GM23338 (cell line): ENCODE results near the gene CABLES2. TPM values are rescaled to one million over a fixed set of nuclear protein-coding genes. Genes with fewer than 3 reads are reported as not detected.

Experiments used
- ATAC-seq: fragments of 200-7000 bp; cut with Tn5 transposase; 3 replicates; pipeline ENCODE4 v1.9.1; 2020
- DNase-seq: peaks from one replicate; pipeline ENCODE4 v3.0.0-alpha.2; 2015; ENCODE audit warnings: low spot score
- H2AFZ ChIP-seq: fragments of 200-600 bp; sonication (generic); 2 replicates; pipeline ENCODE4 v1.8.0; 2016; ENCODE audit warnings: antibody characterized with exemption, mild to moderate bottlenecking, moderate library complexity
- H3F3A ChIP-seq: fragments of 200-600 bp; sonication (generic); replicated peaks from 2 replicates; pipeline ENCODE4 v1.8.0; 2017; ENCODE audit warnings: antibody characterized with exemption, mixed run types, low read depth
- H3K27ac ChIP-seq: fragments of 200-600 bp; sonication (generic); 2 replicates; pipeline ENCODE4 v1.6.1; 2016; ENCODE audit warnings: low read depth
- H3K27me3 ChIP-seq: fragments of 200-600 bp; sonication (generic); 2 replicates; pipeline ENCODE4 v1.8.0; 2016; ENCODE audit warnings: mild to moderate bottlenecking, mixed run types, moderate library complexity; ENCODE audit not compliant: insufficient read depth
- H3K36me3 ChIP-seq: fragments of 200-600 bp; sonication (generic); 2 replicates; pipeline ENCODE4 v1.8.0; 2016; ENCODE audit warnings: mild to moderate bottlenecking; ENCODE audit not compliant: insufficient read depth
- H3K4me1 ChIP-seq: fragments of 200-600 bp; sonication (generic); 2 replicates; pipeline ENCODE4 v1.8.0; 2016; ENCODE audit warnings: mild to moderate bottlenecking, moderate library complexity; ENCODE audit not compliant: insufficient read depth
- H3K4me2 ChIP-seq: fragments of 200-600 bp; sonication (generic); 2 replicates; pipeline ENCODE4 v1.7.1; 2017; ENCODE audit warnings: mixed run types
- H3K4me3 ChIP-seq: fragments of 200-600 bp; sonication (generic); 2 replicates; pipeline ENCODE4 v1.6.1; 2016; ENCODE audit warnings: mixed run types
- H3K79me2 ChIP-seq: fragments of 200-600 bp; sonication (generic); replicated peaks from 2 replicates; pipeline ENCODE4 v1.8.0; 2017; ENCODE audit warnings: mild to moderate bottlenecking; ENCODE audit not compliant: insufficient read depth
- H3K9me2 ChIP-seq: fragments of 200-600 bp; sonication (generic); 2 replicates; pipeline ENCODE4 v1.8.0; 2017; ENCODE audit not compliant: insufficient read depth
- H4K20me1 ChIP-seq: fragments of 200-600 bp; sonication (generic); replicated peaks from 2 replicates; pipeline ENCODE4 v1.8.0; 2017; ENCODE audit warnings: mild to moderate bottlenecking; ENCODE audit not compliant: insufficient read depth
- H3K27ac Mint-ChIP-seq: 2 replicates; pipeline ENCODE4 v1.8.0; 2020; ENCODE audit warnings: inconsistent platforms, mild to moderate bottlenecking, moderate library complexity, mixed read lengths
- H3K27me3 Mint-ChIP-seq: 3 replicates; pipeline ENCODE4 v1.8.0; 2022; ENCODE audit warnings: low read depth, mild to moderate bottlenecking, moderate library complexity, mixed read lengths, inconsistent platforms; ENCODE audit not compliant: insufficient read depth, poor library complexity
- H3K36me3 Mint-ChIP-seq: 3 replicates; pipeline ENCODE4 v1.8.0; 2021; ENCODE audit warnings: low read depth, mild to moderate bottlenecking, inconsistent platforms, moderate library complexity, mixed read lengths
- H3K4me1 Mint-ChIP-seq: 3 replicates; pipeline ENCODE4 v1.8.0; 2020; ENCODE audit warnings: mild to moderate bottlenecking, inconsistent platforms, mixed read lengths
- H3K4me3 Mint-ChIP-seq: 3 replicates; pipeline ENCODE4 v1.8.0; 2021; ENCODE audit warnings: moderate library complexity, mild to moderate bottlenecking, inconsistent platforms, mixed read lengths
- H3K9me3 Mint-ChIP-seq: 3 replicates; pipeline ENCODE4 v1.8.0; 2020; ENCODE audit warnings: moderate library complexity, mild to moderate bottlenecking, inconsistent platforms, mixed read lengths
- CREB1 ChIP-seq: fragments of 250-450 bp; sonication (Bioruptor Pico); IDR thresholded peaks from 2 replicates; pipeline ENCODE4 v1.5.0; 2020; ENCODE audit warnings: low read depth, mild to moderate bottlenecking, moderate library complexity
- ETS1 ChIP-seq: IDR thresholded peaks from 2 replicates; pipeline ENCODE4 v1.6.1; 2016; ENCODE audit warnings: antibody characterized with exemption
- EZH2 ChIP-seq: fragments of 200-600 bp; sonication (generic); IDR thresholded peaks from one replicate; pipeline ENCODE4 v1.8.0; 2017; ENCODE audit warnings: antibody characterized with exemption, mild to moderate bottlenecking, low read depth; ENCODE audit not compliant: unreplicated experiment
- JUNB ChIP-seq: IDR thresholded peaks from one replicate; pipeline ENCODE4 v1.6.1; 2016; ENCODE audit warnings: antibody characterized with exemption; ENCODE audit not compliant: unreplicated experiment
- NANOG ChIP-seq: IDR thresholded peaks from 2 replicates; pipeline ENCODE4 v1.6.1; 2016; ENCODE audit warnings: antibody characterized with exemption, borderline replicate concordance
- POLR2AphosphoS5 ChIP-seq: IDR thresholded peaks from 2 replicates; pipeline ENCODE4 v1.6.1; 2016; ENCODE audit warnings: antibody characterized with exemption, low read depth
- REST ChIP-seq: IDR thresholded peaks from one replicate; pipeline ENCODE4 v1.6.1; 2018; ENCODE audit warnings: antibody characterized with exemption; ENCODE audit not compliant: unreplicated experiment
- STAT1 ChIP-seq: IDR thresholded peaks from one replicate; pipeline ENCODE4 v1.6.1; 2016; ENCODE audit warnings: antibody characterized with exemption; ENCODE audit not compliant: unreplicated experiment
- ZNF114 ChIP-seq: fragments of 250-450 bp; sonication (Bioruptor Pico); IDR thresholded peaks from 2 replicates; pipeline ENCODE4 v1.5.0; 2020; ENCODE audit warnings: mild to moderate bottlenecking, moderate library complexity
- polyA plus RNA-seq: library from polyadenylated mRNA; unstranded; fragments of >200 nt; fragmentation: Nextera tagmentation; extraction: Ambion mirVana; gene quantifications from 2 replicates; pipeline ENCODE4 v1.2.1, GENCODE V29; 2016
- total RNA-seq: library from RNA; depleted of rRNA; stranded (reverse); fragments of >200 nt; shearing (Covaris generic); gene quantifications from 2 replicates; pipeline ENCODE4 v1.2.3, GENCODE V29; 2014
- TF ChIP-seq, protein P1 (sequence below), 2 experiments: fragments of 200-600 bp in 1 of 2; sonication (generic) in 1 of 2; conservative IDR thresholded peaks; 2 replicates each; pipeline versions ENCODE4 v1.5.1 to v1.6.1; 2016 to 2017; ENCODE audit warnings: antibody characterized with exemption in 2 of 2, low read depth in 2 of 2, mild to moderate bottlenecking in 2 of 2, moderate library complexity in 1 of 2
- TF ChIP-seq, protein P2 (sequence below): fragments of 250-450 bp; sonication (Bioruptor Pico); IDR thresholded peaks from 2 replicates; pipeline ENCODE4 v1.5.0; 2020; ENCODE audit warnings: mild to moderate bottlenecking, moderate library complexity

Gene CABLES2
- total and polyA plus RNA-seq, 2 experiments from 2014 or later: 4.3 to 12.7 TPM

GRCh38 chr20:62392621-62393334 is 14.3 kb downstream of the CABLES2 start:
- peaks cover 15% of the 10 kb centered on the region for H3K4me1 Mint-ChIP-seq
- H4K20me1 ChIP-seq: peaks cover 14% of the 10 kb centered on the region
- H3K36me3 ChIP-seq: peaks cover 11% of the 10 kb centered on the region
- peaks cover 33% of the 10 kb centered on the region for H3K36me3 Mint-ChIP-seq
- ATAC-seq (no peak), DNase-seq (no peak)
- peaks cover 30% of the 10 kb centered on the region for H3F3A ChIP-seq
- TF ChIP-seq REST: no peak
- TF ChIP-seq POLR2AphosphoS5: no peak
- TF ChIP-seq NANOG: no peak
- TF ChIP-seq, protein P1, sequence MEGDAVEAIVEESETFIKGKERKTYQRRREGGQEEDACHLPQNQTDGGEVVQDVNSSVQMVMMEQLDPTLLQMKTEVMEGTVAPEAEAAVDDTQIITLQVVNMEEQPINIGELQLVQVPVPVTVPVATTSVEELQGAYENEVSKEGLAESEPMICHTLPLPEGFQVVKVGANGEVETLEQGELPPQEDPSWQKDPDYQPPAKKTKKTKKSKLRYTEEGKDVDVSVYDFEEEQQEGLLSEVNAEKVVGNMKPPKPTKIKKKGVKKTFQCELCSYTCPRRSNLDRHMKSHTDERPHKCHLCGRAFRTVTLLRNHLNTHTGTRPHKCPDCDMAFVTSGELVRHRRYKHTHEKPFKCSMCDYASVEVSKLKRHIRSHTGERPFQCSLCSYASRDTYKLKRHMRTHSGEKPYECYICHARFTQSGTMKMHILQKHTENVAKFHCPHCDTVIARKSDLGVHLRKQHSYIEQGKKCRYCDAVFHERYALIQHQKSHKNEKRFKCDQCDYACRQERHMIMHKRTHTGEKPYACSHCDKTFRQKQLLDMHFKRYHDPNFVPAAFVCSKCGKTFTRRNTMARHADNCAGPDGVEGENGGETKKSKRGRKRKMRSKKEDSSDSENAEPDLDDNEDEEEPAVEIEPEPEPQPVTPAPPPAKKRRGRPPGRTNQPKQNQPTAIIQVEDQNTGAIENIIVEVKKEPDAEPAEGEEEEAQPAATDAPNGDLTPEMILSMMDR (conservative IDR thresholded peaks at IDR 0.05; ENCODE audit: low read depth in 2 of 2): no peak
- TF ChIP-seq, protein P2, sequence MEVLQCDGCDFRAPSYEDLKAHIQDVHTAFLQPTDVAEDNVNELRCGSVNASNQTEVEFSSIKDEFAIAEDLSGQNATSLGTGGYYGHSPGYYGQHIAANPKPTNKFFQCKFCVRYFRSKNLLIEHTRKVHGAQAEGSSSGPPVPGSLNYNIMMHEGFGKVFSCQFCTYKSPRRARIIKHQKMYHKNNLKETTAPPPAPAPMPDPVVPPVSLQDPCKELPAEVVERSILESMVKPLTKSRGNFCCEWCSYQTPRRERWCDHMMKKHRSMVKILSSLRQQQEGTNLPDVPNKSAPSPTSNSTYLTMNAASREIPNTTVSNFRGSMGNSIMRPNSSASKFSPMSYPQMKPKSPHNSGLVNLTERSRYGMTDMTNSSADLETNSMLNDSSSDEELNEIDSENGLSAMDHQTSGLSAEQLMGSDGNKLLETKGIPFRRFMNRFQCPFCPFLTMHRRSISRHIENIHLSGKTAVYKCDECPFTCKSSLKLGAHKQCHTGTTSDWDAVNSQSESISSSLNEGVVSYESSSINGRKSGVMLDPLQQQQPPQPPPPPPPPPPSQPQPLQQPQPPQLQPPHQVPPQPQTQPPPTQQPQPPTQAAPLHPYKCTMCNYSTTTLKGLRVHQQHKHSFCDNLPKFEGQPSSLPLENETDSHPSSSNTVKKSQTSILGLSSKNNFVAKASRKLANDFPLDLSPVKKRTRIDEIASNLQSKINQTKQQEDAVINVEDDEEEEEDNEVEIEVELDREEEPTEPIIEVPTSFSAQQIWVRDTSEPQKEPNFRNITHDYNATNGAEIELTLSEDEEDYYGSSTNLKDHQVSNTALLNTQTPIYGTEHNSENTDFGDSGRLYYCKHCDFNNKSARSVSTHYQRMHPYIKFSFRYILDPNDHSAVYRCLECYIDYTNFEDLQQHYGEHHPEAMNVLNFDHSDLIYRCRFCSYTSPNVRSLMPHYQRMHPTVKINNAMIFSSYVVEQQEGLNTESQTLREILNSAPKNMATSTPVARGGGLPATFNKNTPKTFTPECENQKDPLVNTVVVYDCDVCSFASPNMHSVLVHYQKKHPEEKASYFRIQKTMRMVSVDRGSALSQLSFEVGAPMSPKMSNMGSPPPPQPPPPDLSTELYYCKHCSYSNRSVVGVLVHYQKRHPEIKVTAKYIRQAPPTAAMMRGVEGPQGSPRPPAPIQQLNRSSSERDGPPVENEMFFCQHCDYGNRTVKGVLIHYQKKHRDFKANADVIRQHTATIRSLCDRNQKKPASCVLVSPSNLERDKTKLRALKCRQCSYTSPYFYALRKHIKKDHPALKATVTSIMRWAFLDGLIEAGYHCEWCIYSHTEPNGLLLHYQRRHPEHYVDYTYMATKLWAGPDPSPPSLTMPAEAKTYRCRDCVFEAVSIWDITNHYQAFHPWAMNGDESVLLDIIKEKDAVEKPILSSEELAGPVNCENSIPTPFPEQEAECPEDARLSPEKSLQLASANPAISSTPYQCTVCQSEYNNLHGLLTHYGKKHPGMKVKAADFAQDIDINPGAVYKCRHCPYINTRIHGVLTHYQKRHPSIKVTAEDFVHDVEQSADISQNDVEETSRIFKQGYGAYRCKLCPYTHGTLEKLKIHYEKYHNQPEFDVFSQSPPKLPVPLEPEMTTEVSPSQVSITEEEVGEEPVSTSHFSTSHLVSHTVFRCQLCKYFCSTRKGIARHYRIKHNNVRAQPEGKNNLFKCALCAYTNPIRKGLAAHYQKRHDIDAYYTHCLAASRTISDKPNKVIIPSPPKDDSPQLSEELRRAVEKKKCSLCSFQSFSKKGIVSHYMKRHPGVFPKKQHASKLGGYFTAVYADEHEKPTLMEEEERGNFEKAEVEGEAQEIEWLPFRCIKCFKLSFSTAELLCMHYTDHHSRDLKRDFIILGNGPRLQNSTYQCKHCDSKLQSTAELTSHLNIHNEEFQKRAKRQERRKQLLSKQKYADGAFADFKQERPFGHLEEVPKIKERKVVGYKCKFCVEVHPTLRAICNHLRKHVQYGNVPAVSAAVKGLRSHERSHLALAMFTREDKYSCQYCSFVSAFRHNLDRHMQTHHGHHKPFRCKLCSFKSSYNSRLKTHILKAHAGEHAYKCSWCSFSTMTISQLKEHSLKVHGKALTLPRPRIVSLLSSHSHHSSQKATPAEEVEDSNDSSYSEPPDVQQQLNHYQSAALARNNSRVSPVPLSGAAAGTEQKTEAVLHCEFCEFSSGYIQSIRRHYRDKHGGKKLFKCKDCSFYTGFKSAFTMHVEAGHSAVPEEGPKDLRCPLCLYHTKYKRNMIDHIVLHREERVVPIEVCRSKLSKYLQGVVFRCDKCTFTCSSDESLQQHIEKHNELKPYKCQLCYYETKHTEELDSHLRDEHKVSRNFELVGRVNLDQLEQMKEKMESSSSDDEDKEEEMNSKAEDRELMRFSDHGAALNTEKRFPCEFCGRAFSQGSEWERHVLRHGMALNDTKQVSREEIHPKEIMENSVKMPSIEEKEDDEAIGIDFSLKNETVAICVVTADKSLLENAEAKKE (CRISPR knock-in tag): no peak
- no peak for TF ChIP-seq ETS1
- no peak for TF ChIP-seq STAT1
- TF ChIP-seq ZNF114 (CRISPR knock-in tag): no peak
- TF ChIP-seq JUNB: no peak
- TF ChIP-seq CREB1 (CRISPR knock-in tag): no peak
- no peak for TF ChIP-seq EZH2
- H3K27ac ChIP-seq: no peak overlapping the region
- H3K4me2 ChIP-seq: no peak overlapping the region
- H3K27me3 ChIP-seq: no peaks in the 10 kb centered on the region
- H3K27me3 Mint-ChIP-seq: peaks cover 24% of the 10 kb centered on the region
- H3K9me2 ChIP-seq: no peaks in the 10 kb centered on the region
- peaks cover 7% of the 10 kb centered on the region for H3K79me2 ChIP-seq
- H3K4me3 ChIP-seq: no peak overlapping the region
- peaks cover 1% of the 10 kb centered on the region; the same call in 1 of the 2 replicates for H3K4me1 ChIP-seq
- H3K4me3 Mint-ChIP-seq: no peak overlapping the region
- no peak overlapping the region for H2AFZ ChIP-seq
- H3K27ac Mint-ChIP-seq: no peak overlapping the region
- H3K9me3 Mint-ChIP-seq: no peaks in the 10 kb centered on the region
